Liver (tissue), 9 donors: ENCODE measurements around the gene DUSP10. TPM values are rescaled to one million over a fixed set of nuclear protein-coding genes. Genes with fewer than 3 reads are reported as not detected.

Experiments
- DNase-seq: peaks from one replicate; pipeline ENCODE4 v3.0.0-alpha.2; 2017; ENCODE audit warnings: low spot score
- H3K27ac ChIP-seq, 2 donors: one replicate each; pipeline ENCODE4 v1.7.0; 2013; ENCODE audit warnings: inconsistent platforms in 2 of 2, low read length in 2 of 2, control low read depth in 1 of 2, low read depth in 1 of 2, mild to moderate bottlenecking in 1 of 2
- H3K27me3 ChIP-seq, 4 donors: one replicate each; pipeline versions ENCODE4 v1.6.1 to v1.7.0; 2013; ENCODE audit warnings: low read length in 3 of 4, inconsistent platforms in 1 of 4, mild to moderate bottlenecking in 1 of 4, moderate library complexity in 1 of 4; ENCODE audit not compliant: control insufficient read depth in 4 of 4, insufficient read depth in 4 of 4
- H3K36me3 ChIP-seq, 4 donors: one replicate each; pipeline versions ENCODE4 v1.6.1 to v1.7.0; 2013; ENCODE audit warnings: low read length in 3 of 4, mild to moderate bottlenecking in 3 of 4, low read depth in 1 of 4, moderate library complexity in 1 of 4; ENCODE audit not compliant: control insufficient read depth in 4 of 4, insufficient read depth in 3 of 4
- H3K4me1 ChIP-seq, 4 donors: one replicate each; pipeline versions ENCODE4 v1.6.1 to v1.7.0; 2013; ENCODE audit warnings: low read length in 3 of 4, mild to moderate bottlenecking in 3 of 4, moderate library complexity in 1 of 4; ENCODE audit not compliant: control insufficient read depth in 4 of 4, insufficient read depth in 4 of 4
- H3K4me3 ChIP-seq, 3 donors: one replicate each; pipeline versions ENCODE4 v1.6.1 to v1.7.0; 2013; ENCODE audit warnings: low read length in 3 of 3, control low read depth in 1 of 3, low read depth in 1 of 3, mild to moderate bottlenecking in 1 of 3
- H3K9ac ChIP-seq, 2 donors: one replicate each; pipeline ENCODE4 v1.7.0; 2013; ENCODE audit warnings: low read length in 2 of 2, mild to moderate bottlenecking in 2 of 2, moderate library complexity in 2 of 2, control low read depth in 1 of 2, low read depth in 1 of 2
- H3K9me3 ChIP-seq, 4 donors: one replicate each; pipeline versions ENCODE4 v1.6.1 to v1.7.0; 2013; ENCODE audit warnings: low read length in 3 of 4; ENCODE audit not compliant: control insufficient read depth in 4 of 4
- EGR1 ChIP-seq, 2 donors: IDR thresholded peaks; 2 replicates each; pipeline ENCODE4 v1.6.1; 2016 to 2018; ENCODE audit warnings: antibody characterized with exemption in 2 of 2, low read depth in 2 of 2
- FOXA1 ChIP-seq: IDR thresholded peaks from 2 replicates; pipeline ENCODE4 v1.6.1; 2016; ENCODE audit warnings: antibody characterized with exemption
- FOXA2 ChIP-seq: IDR thresholded peaks from 2 replicates; pipeline ENCODE4 v1.6.1; 2016; ENCODE audit warnings: antibody characterized with exemption
- GABPA ChIP-seq, 2 donors: IDR thresholded peaks in 1 of 2; conservative IDR thresholded peaks in 1 of 2; 2 replicates each; pipeline ENCODE4 v1.6.1; 2016; ENCODE audit warnings: antibody characterized with exemption in 2 of 2, mild to moderate bottlenecking in 1 of 2, moderate library complexity in 1 of 2
- HNF4A ChIP-seq, 2 donors: conservative IDR thresholded peaks; 2 replicates each; pipeline ENCODE4 v1.6.1; 2016; ENCODE audit warnings: antibody characterized with exemption in 2 of 2, mild to moderate bottlenecking in 2 of 2
- HNF4G ChIP-seq: IDR thresholded peaks from 2 replicates; pipeline ENCODE4 v1.6.1; 2016; ENCODE audit warnings: antibody characterized with exemption
- JUND ChIP-seq, 2 donors: IDR thresholded peaks; 2 replicates each; pipeline ENCODE4 v1.6.1; 2016; ENCODE audit warnings: antibody characterized with exemption in 2 of 2
- NR2F2 ChIP-seq: IDR thresholded peaks from 2 replicates; pipeline ENCODE4 v1.6.1; 2016; ENCODE audit warnings: antibody characterized with exemption
- RAD21 ChIP-seq, 2 donors: IDR thresholded peaks; 2 replicates each; pipeline ENCODE4 v1.6.1; 2016; ENCODE audit warnings: antibody characterized with exemption in 2 of 2, mild to moderate bottlenecking in 2 of 2
- RXRA ChIP-seq, 2 donors: IDR thresholded peaks; 2 replicates each; pipeline ENCODE4 v1.6.1; 2017 to 2018; ENCODE audit warnings: antibody characterized with exemption in 2 of 2, mild to moderate bottlenecking in 1 of 2
- SP1 ChIP-seq: IDR thresholded peaks from 2 replicates; pipeline ENCODE4 v1.6.1; 2018; ENCODE audit warnings: antibody characterized with exemption, mild to moderate bottlenecking
- TAF1 ChIP-seq: conservative IDR thresholded peaks from 2 replicates; pipeline ENCODE4 v1.6.1; 2016; ENCODE audit warnings: antibody characterized with exemption, mild to moderate bottlenecking
- YY1 ChIP-seq: IDR thresholded peaks from 2 replicates; pipeline ENCODE4 v1.6.1; 2016; ENCODE audit warnings: antibody characterized with exemption, mild to moderate bottlenecking
- WGBS: extraction: QIAGEN DNeasy Blood & Tissue Kit; methylation state at CpG from one replicate; pipeline ENCODE4 v1.1.7; 2013; 5-methylcytosine and 5-hydroxymethylcytosine counted together
- polyA plus RNA-seq, 2 donors: library from polyadenylated mRNA; stranded (reverse) in 1 of 2; unstranded in 1 of 2; fragments of 200-250 nt in 1 of 2; fragments of >200 nt in 1 of 2; fragmentation: Nextera tagmentation in 1 of 2; extraction: Ambion mirVana in 1 of 2; gene quantifications; one replicate each; pipeline versions ENCODE4 v1.2.1 to v1.2.3, GENCODE V29; 2013 to 2015
- total RNA-seq, 2 donors: library from RNA; depleted of rRNA; stranded (reverse); fragments of >200 nt; gene quantifications; one replicate each; pipeline ENCODE4 v1.2.3, GENCODE V29; 2014
- TF ChIP-seq, protein P1 (sequence below): IDR thresholded peaks from 2 replicates; pipeline ENCODE4 v1.6.1; 2016; ENCODE audit warnings: antibody characterized with exemption, mild to moderate bottlenecking
- TF ChIP-seq, protein P2 (sequence below): IDR thresholded peaks from 2 replicates; pipeline ENCODE4 v1.6.1; 2016; ENCODE audit warnings: antibody characterized with exemption
- TF ChIP-seq, protein P3 (sequence below): IDR thresholded peaks from 2 replicates; pipeline ENCODE4 v1.6.1; 2016; ENCODE audit warnings: antibody characterized with exemption
- TF ChIP-seq, protein P4 (sequence below): fragments of 150-350 bp; IDR thresholded peaks from 2 replicates; pipeline ENCODE4 v1.5.1; 2017; ENCODE audit warnings: improper control_type of control experiment, low read depth, low read length; ENCODE audit not compliant: missing input control
- donor health status: healthy.
- donor health status: healthy.
- donor health status: healthy.
- donor health status: healthy.
- donor health status: healthy.

Gene DUSP10
- total and polyA plus RNA-seq, 4 donors = 6.7 to 15.4 (median 10.7) TPM

DNA sequence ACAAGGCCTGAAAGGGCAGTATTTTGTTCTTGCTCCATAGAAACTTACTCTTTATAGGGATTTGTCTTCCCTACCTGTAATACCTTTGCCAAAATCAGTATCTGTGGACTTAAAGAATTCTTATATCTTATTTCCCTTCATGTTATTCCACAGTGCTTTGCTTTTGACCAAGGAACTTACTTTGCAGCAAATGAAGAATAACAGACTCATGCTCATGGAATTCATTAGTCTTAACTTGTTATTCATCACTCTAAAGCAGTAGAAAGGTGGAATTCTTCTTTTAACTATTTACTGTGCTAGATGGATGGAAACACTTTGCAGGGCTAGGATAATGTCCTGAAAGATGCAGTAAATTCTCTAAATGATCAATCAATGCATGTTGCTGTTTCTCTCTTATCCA lies 45.9 kb downstream of the DUSP10 start:
- Histone ChIP-seq H3K9me3 (peaks cover 0 to 4% (median 2%) of the 10 kb centered on the region in 4 donors), H3K27me3 (no peaks in the 10 kb centered on the region), H3K27ac (no peak overlapping the region), H3K36me3 (no peaks in the 10 kb centered on the region), H3K4me3 (no peak overlapping the region), H3K9ac (no peak overlapping the region), H3K4me1 (peaks cover 7 to 42% (median 27%) of the 10 kb centered on the region in 4 donors)
- no peak for DNase-seq
- TF ChIP-seq, protein P1, sequence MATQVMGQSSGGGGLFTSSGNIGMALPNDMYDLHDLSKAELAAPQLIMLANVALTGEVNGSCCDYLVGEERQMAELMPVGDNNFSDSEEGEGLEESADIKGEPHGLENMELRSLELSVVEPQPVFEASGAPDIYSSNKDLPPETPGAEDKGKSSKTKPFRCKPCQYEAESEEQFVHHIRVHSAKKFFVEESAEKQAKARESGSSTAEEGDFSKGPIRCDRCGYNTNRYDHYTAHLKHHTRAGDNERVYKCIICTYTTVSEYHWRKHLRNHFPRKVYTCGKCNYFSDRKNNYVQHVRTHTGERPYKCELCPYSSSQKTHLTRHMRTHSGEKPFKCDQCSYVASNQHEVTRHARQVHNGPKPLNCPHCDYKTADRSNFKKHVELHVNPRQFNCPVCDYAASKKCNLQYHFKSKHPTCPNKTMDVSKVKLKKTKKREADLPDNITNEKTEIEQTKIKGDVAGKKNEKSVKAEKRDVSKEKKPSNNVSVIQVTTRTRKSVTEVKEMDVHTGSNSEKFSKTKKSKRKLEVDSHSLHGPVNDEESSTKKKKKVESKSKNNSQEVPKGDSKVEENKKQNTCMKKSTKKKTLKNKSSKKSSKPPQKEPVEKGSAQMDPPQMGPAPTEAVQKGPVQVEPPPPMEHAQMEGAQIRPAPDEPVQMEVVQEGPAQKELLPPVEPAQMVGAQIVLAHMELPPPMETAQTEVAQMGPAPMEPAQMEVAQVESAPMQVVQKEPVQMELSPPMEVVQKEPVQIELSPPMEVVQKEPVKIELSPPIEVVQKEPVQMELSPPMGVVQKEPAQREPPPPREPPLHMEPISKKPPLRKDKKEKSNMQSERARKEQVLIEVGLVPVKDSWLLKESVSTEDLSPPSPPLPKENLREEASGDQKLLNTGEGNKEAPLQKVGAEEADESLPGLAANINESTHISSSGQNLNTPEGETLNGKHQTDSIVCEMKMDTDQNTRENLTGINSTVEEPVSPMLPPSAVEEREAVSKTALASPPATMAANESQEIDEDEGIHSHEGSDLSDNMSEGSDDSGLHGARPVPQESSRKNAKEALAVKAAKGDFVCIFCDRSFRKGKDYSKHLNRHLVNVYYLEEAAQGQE = no peak
- TF ChIP-seq GABPA (IDR thresholded peaks at IDR 0.05 in 1 of 2, conservative IDR thresholded peaks at IDR 0.05 in 1 of 2) = no peak
- no peak for TF ChIP-seq FOXA2
- no peak for TF ChIP-seq FOXA1
- no peak for TF ChIP-seq YY1
- TF ChIP-seq TAF1 = no peak
- TF ChIP-seq RXRA (IDR thresholded peaks at IDR 0.05) = no peak

DNA sequence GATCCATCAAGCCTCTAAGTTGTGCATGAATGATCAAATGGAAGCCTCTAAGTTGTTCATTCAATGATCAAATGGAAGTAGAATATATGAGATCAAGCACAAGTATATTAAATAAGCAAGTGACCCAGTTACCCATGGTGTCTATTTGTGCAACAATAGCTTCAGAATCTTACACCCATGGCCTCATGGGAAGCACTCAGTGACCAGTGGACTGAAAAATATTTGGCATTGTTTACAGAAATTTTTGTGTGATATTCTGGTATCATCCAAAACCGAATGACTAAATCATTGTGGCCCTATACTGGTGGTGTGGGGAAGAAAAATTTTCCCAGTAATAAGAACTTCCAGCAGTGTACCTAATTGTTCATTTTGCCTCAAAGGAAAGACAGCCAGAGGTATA lies 46.6 kb downstream of the DUSP10 start:
- no peak for TF ChIP-seq FOXA2
- TF ChIP-seq, protein P2, sequence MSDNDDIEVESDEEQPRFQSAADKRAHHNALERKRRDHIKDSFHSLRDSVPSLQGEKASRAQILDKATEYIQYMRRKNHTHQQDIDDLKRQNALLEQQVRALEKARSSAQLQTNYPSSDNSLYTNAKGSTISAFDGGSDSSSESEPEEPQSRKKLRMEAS = no peak
- no peak for TF ChIP-seq NR2F2
- no peak for TF ChIP-seq HNF4A (conservative IDR thresholded peaks at IDR 0.05)
- TF ChIP-seq, protein P3, sequence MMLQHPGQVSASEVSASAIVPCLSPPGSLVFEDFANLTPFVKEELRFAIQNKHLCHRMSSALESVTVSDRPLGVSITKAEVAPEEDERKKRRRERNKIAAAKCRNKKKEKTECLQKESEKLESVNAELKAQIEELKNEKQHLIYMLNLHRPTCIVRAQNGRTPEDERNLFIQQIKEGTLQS = no peak
- TF ChIP-seq RAD21 (IDR thresholded peaks at IDR 0.05) = no peak
- no peak for TF ChIP-seq HNF4G
- no peak for TF ChIP-seq YY1
- TF ChIP-seq, protein P1 = no peak
- no peak for TF ChIP-seq GABPA (IDR thresholded peaks at IDR 0.05 in 1 of 2, conservative IDR thresholded peaks at IDR 0.05 in 1 of 2)
- TF ChIP-seq, protein P4, sequence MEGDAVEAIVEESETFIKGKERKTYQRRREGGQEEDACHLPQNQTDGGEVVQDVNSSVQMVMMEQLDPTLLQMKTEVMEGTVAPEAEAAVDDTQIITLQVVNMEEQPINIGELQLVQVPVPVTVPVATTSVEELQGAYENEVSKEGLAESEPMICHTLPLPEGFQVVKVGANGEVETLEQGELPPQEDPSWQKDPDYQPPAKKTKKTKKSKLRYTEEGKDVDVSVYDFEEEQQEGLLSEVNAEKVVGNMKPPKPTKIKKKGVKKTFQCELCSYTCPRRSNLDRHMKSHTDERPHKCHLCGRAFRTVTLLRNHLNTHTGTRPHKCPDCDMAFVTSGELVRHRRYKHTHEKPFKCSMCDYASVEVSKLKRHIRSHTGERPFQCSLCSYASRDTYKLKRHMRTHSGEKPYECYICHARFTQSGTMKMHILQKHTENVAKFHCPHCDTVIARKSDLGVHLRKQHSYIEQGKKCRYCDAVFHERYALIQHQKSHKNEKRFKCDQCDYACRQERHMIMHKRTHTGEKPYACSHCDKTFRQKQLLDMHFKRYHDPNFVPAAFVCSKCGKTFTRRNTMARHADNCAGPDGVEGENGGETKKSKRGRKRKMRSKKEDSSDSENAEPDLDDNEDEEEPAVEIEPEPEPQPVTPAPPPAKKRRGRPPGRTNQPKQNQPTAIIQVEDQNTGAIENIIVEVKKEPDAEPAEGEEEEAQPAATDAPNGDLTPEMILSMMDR = no peak
- TF ChIP-seq SP1 = no peak
- no peak for TF ChIP-seq FOXA1
- TF ChIP-seq TAF1 = no peak
- no peak for TF ChIP-seq JUND (IDR thresholded peaks at IDR 0.05)
- no peak for TF ChIP-seq EGR1 (IDR thresholded peaks at IDR 0.05; ENCODE audit: low read depth in 2 of 2)
- Histone ChIP-seq H3K4me3 (no peak overlapping the region), H3K9ac (no peak overlapping the region), H3K27me3 (no peaks in the 10 kb centered on the region), H3K4me1 (peaks cover 5 to 36% (median 23%) of the 10 kb centered on the region in 4 donors), H3K36me3 (no peaks in the 10 kb centered on the region), H3K9me3 (peaks cover 0 to 4% (median 2%) of the 10 kb centered on the region in 4 donors), H3K27ac (no peak overlapping the region)
- DNase-seq = no peak
- WGBS = 78% methylated on average over 1 of the region's 1 CpG
